GM21367 (cell line): ENCODE results near the gene ADGRA1.
"Not testable (repeated sequence)": the region's sequence is repeated elsewhere in the genome, so short reads cannot be mapped to it uniquely, and the experiment has no call there.

Experiments used
- ATAC-seq: cut with Tn5 transposase; IDR thresholded peaks from one replicate; pipeline ENCODE4 v1.9.1; 2021; ENCODE audit not compliant: unreplicated experiment

ADGRA1 gene

DNA sequence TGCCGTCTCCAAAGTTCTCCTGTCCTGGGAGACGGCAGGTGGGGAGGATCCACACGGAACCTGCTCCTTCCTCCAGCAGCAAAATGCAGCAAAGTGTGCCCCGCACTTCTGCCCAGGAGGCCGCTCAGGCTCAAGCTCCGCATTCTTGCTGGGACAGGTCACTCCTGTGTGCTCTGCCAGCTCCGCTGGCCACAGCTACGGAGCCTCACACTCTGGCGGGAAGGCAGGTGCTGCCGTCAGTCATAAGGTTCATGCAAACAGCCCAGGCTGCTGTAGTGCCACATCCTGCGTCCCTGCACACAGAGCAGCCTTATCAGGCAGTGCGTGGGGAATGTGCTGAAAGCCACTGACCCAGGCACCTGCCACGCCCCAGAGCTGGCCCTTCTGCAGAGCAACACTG, 22.4 kb downstream of the ADGRA1 start:
- ATAC-seq, result no peak

DNA sequence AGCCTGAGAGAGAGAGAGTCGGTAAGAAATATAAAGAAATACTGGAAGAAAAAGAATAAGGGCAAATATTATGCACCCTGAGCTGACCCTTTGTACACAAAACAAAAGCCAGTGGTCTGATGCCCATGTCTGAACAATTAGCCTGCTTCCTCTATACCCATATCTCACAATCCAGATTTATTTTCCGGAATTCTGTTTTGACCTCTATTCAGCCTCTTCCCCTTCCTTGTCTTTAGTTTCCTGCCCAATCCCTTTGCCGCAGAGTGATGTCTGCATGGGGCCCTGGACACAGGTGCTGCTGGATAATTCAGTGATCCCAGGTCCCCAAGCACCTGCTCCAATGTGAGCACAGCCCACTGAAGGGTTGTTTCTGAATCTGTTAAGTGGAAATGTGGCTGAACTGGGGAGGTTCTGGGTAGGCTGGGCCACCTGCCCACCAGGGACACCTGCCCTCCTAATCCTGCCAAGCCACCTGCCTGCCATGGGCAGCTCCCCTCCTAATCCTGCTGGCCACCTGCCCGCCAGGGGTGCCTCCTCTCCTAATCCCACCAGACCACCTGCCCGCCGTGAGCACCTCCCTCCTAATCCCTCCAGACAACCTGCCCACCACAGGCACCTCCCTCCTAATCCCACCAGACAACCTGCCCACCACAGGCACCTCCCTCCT, 23.0 kb downstream of the ADGRA1 start:
- ATAC-seq, result no peak

DNA sequence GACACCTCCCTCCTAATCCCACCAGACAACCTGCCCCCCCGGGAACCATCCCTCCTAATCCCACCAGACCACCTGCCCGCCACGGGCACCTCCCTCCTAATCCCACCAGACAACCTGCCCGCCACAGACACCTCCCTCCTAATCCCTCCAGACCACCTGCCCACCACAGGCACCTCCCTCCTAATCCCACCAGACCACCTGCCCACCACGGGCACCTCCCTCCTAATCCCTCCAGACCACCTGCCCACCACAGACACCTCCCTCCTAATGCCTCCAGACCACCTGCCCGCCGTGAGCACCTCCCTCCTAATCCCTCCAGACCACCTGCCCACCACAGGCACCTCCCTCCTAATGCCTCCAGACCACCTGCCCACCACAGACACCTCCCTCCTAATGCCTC, 23.9 kb downstream of the ADGRA1 start:
- not testable (repeated sequence) for ATAC-seq

DNA sequence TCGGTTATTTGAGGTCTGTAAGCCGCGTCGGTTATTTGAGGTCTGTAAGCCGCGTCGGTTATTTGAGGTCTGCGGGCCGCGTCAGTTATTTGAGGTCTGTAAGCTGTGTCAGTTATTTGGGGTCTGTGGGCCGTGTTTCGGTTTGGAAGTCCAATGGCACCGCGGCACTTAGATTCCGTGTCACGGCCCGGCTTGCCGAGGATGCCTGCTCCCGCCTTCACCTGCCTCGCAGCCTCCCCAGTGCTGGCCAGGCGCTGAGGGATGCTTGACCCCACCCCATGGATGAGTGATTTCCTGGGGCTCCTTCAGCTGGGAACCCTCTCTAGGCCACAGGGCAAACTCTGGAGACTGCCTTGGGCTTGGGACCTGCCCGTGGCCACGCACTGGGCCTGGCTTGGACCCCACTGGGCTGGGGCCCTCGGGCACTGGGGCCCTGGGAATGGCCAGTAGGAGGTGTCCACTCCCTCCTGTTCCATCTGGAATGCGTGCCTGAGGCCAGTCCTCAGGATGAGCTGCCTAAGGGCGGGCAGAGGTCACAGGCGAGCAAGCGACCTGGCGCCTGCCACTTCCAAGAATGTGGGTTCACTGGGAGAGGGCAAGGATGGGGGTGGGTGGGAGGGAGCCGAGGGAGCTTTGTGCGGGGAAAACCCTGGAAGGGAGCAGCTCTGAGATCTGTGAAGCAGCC, 25.6 kb downstream of the ADGRA1 start:
- no peak for ATAC-seq

DNA sequence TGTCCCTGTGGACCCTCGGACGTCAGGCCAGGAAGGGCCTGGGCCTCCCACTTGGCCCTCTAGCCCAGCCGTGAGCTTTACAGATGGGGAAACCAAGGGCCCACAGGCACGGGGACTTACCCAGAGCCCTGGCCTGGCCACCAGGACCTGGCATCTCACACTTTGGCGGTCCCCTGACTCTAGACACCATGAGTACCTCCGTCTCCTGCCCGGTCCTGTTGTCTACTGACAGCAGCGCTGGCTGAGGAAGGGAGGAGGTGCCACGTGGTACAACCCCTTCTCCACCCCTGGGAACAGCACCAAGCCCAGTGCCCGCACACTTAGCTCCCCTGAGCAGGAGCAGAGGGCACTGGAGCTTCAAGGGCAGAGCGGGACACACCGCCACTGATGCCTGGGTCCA, 26.1 kb downstream of the ADGRA1 start:
- no peak for ATAC-seq

DNA sequence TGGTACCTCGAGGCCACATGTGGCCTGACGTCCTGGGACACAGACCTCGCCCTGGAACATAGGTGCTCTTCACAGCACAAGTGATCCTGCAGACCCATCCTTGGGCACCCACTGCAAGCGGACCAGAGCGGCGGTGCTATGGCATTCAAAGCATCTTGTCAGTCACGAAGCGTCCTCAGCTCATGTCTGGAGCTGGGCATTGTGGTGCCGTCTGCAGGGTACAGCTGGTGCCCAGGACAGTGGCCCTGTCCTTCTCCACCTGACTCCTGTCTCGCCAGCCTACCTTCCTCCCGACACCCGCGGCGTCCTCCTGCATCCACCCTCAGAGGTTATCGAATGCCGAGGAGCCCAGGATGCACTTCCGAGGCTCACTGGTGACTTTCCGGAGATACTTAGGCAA, 26.5 kb downstream of the ADGRA1 start:
- no peak for ATAC-seq

DNA sequence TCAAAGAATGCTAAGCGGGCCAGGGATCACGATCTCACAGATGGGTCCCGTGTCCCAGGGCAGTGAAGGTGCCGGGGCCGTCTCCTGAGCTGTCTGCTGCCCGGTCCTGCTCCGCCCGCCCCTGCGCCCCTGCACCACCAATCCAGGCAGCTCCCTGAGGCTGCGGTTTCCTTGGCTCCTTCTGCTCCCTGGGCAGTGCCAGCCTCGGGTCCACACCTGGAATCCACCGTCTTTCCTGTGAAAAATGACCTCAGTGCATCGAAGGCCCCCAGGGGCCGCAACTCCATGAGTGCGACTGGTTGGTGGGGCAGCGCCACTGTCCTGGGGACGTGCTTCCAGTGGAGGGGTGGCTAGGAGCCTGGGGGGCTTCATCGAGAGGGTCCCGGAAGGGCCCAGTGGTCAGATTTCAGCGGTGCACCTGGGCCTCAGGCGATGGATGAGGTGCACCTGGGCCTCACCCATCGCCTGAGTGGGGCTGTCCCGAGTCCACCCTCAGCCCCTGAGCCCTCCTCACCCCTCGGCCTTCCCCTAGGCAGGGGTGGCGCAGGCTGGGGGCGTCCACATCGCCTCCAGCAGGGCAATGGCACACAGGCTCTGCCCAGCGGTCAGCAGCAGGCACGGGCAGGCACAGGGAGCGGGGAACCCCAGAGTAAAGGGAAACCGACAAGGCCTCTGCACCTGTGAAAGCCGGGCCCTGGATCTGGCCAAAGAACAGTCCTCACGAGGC, 27.2 kb downstream of the ADGRA1 start:
- ATAC-seq, result no peak

DNA sequence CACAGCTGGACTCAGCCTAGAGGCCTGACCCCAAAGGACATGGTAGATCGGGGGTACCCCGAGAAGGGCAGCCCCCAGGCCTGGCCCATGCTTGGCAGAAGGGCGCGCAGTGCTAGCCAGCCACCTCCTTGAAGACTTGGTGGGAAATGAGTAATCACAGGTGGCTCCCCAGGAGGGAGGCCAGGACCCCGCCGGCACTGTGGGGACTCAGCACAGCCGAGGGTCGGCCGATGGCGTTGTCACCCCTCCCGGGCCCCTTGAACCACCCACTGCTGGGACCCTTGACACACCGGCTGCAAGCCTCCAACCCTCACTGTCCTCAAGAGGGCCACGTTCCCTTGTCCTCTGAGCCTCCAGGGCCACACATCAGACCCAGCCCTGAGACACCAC, 27.7 kb downstream of the ADGRA1 start:
- ATAC-seq, result no peak

DNA sequence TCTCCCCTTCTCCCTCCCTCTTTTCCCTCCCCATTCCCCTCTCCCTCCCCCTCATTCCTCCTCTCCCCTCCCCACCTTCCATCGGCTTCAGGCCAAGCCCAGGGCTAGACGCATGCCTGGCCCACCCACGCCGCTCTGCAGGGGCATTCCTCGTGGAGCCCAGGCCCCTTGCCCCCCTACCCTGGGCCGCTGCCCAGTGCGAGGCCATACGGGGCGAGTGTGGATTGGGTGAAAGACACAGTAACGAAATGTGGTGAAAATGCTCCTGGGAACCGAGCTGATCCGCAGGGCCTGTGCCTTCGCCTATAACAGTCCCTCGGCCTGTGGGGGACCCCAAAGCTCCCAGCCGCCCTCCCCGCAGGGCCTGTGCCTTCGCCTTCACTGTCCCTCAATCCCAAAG, 28.3 kb downstream of the ADGRA1 start:
- no peak for ATAC-seq

DNA sequence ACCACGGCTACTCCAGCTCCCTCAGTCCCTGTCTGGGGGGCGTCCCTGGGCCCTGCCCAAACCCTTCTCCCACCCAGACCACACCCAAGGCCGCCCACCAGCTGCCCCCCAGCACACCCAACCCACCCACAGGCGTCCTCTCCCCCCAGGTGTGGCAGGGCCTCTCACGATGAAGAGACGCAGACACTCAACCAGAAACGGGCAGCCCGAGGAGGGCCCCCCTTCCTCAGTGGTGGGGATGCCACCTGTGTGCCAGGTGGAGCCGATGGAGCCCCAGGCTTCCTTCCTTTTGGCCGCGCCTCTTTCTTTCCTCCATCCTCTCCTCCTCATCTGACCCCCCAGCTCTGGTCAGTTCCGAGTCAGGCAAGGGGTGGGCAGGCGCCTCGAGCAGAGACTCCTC, 28.7 kb downstream of the ADGRA1 start:
- ATAC-seq, result no peak

DNA sequence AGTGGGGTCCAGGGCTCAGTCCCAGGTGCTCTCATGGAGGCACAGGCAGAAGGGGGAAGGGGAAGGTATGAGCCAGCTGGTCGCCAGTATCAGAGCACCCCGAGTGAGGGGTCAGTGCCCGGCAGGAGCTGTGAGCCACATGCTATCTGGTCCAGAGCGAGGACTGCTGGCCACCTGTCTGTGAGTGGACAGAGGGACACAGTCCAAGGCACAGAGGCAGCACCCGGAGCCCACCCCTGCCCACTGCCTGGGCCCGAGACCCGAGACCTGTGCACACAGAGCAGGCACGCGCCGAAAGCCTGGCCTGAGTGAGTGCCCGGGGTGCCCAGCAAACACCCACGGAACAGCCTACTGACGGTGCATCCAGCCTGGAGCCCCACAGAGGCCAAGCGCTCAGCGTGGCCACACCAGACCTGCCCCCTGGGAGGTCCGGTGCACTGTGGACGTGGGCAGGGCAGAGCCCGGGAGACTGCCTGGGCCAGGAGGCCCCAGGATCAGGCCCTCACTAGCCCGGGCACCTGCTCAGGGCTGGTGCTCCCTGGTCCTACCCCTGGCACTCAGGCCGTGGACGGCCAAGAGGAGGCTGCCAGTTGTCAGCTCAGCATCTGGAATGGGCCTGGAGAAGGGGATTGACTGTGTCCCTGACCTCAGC, 29.4 kb downstream of the ADGRA1 start:
- no peak for ATAC-seq

DNA sequence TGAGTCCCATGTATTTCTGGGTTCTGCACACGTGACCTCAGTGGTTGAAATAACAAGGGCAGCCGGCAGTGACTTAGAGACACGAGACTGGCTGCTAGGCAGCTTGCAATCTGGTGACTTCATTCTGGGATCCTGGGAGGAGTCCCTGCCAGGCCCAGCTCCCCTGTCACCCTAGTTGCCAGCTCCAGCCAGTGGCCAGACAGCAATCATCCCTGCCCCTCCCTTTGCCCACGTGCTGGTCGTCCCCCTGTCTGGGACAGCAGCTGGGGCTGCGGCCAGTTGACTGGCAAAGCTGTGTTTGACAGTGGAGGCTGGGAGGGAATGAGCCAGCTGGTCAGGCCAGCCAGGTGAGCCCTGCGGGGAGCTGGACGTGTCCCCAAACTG, 30.0 kb downstream of the ADGRA1 start:
- no peak for ATAC-seq

DNA sequence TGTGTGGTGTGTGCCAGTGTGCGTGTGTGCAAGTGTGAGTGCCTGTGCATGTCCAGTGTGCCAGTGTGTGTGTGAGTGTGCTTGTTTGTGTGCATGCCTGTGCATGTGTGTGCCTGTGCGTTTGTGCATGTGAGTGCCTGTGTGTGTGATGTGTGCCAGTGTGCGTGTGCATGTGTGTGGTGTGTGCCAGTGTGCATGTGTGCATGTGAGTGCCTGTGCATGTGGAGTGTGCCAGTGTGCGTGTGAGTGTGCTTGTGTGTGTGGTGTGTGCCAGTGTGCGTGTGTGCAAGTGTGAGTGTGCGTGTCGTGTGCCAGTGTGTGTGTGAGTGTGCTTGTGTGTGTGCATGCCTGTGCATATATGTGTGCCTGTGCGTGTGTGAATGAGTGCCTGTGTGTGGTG, 33.8 kb downstream of the ADGRA1 start:
- ATAC-seq, result no peak

DNA sequence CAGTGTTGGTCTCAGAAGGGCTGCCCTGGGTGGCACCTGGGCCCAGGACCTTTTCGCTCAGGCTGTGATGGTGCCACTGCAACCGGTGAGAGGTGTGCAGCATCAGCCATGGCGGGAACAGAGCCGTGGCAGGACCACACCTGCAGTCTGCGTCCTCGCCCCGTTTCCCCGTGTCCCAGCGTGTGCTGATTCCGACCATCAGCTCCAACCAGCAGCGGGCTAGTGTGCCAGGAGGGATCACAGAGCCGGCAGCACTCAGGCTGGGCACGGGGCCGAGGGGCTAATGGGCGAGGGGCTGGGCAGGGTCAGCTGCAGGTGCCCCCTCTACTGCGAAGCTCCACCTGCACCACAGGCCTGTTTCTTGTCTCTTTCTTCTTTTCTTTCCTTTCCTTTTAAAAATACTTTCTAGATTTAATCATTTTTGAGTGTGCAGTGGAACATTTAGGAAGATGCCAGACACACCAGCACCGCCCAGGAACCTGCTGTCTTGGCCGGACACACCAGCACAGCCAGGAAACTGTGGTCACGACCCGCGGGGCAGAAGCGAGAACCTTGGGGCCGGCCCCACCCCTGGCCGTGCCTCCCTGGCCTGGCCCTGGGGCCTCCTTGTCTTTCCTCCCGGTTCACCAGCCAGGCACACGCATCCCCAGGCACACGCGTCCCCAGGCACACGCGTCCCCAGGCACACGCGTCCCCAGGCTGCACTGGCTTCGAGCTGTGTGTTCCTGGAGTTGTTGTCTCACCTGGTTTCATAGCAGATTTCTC, 34.6 kb downstream of the ADGRA1 start:
- no peak for ATAC-seq

DNA sequence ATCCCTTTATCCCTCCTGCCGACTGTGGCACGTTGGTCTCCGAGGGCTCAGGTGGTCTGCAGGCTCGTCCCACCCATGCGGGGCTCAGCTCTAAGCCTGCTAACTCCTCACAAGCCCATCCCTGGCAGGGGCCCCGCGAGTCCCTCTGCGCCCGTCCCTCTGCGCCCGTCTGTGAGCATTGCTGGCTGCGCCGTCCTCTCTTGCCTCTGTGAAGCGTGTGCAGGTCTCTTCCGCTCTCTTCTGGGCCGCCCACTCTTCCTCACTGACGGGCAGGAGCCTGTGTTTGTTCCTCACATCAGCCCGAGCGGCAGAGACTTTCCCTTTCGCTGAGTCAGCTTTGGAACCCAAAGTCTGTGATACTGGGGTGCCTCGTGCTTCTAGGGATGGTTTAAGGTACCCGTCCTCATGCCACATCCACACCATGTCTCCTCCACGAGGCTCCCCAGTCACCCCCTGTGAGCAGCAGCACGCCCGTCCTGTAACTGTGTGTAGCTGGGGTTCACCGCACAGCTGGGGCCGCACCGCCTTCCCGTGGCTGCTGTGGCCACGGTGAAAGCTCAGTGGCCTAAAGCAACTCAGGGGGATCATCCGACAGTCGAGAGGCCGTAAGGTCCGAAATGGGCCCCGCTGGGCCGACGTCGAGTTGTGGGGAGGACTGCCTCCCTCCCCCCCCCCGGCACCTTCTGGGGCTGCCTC, 35.5 kb downstream of the ADGRA1 start:
- no peak for ATAC-seq

DNA sequence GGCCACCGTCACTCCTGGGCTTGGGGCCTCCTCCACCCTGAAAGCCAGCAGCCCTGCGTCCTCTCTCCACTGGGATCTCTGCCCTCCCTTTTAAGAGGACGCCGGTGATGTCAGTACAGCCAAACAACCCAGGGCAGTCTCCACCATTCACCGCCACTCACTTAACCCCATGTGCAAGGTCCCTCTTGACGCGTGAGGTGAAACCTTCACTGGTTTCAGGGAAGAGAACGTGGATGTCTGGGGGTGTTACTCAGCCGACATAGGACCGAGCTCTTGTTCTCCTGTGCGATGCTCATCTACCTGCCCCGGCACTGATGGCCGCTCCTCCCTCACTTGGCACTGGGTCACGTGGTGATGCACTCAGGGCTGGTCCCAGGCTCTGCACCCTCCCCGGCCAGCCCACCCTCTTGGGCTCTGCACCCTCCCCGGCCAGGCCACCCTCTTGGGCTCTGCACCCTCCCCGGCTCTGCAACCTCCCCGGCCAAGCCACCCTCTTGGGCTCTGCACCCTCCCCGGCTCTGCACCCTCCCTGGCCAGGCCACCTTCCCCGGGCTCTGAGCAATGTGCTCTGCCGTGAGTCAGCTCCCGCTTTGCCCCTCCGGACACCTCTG, 36.1 kb downstream of the ADGRA1 start:
- no peak for ATAC-seq

DNA sequence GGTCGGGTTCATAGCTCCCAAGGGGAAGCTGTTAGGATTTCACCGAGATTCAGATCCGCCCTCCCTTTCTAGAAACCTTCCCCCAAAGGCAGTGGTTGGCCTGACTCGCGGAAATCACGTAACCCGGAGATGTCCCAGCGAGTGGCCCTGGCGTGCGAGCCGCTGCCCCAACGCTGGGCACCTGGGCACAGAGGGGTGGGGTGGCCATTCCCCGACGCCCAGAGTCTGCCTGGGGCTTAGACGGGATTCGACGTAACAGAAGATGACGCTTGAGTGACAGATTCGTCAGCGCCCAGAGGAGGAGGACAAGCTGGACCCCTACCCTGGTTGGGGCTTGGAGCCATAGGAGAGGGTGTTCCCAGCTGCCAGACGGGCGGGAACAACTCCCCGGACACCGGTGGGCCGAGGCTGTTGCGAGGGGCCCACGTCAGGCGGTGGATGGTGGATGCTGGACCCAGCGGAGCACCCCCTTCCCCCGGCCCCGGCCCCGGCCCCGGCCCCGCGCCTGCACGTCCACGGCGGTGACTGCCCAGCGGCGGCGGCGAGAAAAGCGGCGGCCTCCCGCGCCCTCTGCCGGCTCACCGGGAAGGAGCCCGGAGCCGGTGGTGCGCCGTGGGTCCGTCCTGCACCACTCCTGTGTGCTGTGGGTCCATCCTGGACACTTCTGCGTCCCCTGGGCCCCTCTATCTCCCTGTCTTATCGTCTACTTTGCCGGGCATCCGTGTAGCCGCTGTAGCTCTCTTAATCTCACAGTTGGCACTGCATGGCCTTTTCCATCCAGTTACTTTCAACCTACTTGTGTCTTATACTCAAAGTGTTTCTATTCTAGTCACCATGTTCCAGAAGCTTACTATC, 36.9 kb downstream of the ADGRA1 start:
- no peak for ATAC-seq

DNA sequence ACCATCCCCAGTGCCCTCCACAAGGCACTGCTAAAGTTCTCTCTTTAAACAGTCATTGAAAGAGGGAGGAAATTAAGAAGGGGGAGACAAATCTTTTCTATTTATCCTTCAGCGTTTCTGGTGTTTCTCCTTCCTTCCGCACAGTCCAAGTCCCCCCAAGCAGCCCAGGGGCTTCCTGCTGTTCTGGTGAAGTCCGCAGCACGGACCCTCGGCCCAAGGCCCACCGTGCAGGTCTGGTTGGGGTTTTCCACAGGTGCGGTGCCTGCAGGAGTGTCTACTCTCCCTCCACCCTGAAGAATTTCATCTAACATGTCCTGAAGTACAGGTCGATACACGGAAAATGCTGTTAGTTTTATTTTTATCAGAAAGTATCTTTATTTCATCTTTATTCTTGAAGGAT, 38.2 kb downstream of the ADGRA1 start:
- ATAC-seq, result no peak
